KMS-11 (cell line): ENCODE results near the gene GLIS2.

Source experiments
- H2AFZ ChIP-seq: fragments of 200-600 bp; sonication (generic); 2 replicates; pipeline ENCODE4 v1.6.1; 2016; ENCODE audit warnings: antibody characterized with exemption, mixed run types, low read depth
- H3K27ac ChIP-seq: fragments of 200-600 bp; sonication (generic); 2 replicates; pipeline ENCODE4 v1.6.1; 2016; ENCODE audit warnings: mild to moderate bottlenecking, mixed run types
- H3K27me3 ChIP-seq: fragments of 200-600 bp; sonication (generic); 2 replicates; pipeline ENCODE4 v1.6.1; 2017; ENCODE audit warnings: mild to moderate bottlenecking, low read depth, mixed run types, moderate library complexity; ENCODE audit not compliant: insufficient read depth
- H3K36me3 ChIP-seq: fragments of 200-600 bp; sonication (generic); 2 replicates; pipeline ENCODE4 v1.6.1; 2017; ENCODE audit warnings: mild to moderate bottlenecking, mixed run types; ENCODE audit not compliant: insufficient read depth
- H3K4me1 ChIP-seq: fragments of 200-600 bp; sonication (generic); 2 replicates; pipeline ENCODE4 v1.6.1; 2016; ENCODE audit warnings: mild to moderate bottlenecking, low read depth, mixed run types; ENCODE audit not compliant: poor library complexity, severe bottlenecking
- H3K4me2 ChIP-seq: fragments of 200-600 bp; sonication (generic); 2 replicates; pipeline ENCODE4 v1.7.0; 2016; ENCODE audit warnings: mild to moderate bottlenecking, mixed run types
- H3K4me3 ChIP-seq: fragments of 200-600 bp; sonication (generic); IDR thresholded peaks from 2 replicates; pipeline ENCODE4 v1.6.1; 2017; ENCODE audit warnings: low read depth, low read length, mixed read lengths; ENCODE audit not compliant: insufficient read depth
- H3K79me2 ChIP-seq: fragments of 200-600 bp; sonication (generic); 2 replicates; pipeline ENCODE4 v1.6.1; 2016; ENCODE audit warnings: low read depth, mixed run types; ENCODE audit not compliant: insufficient read depth
- H3K9ac ChIP-seq: fragments of 200-600 bp; sonication (generic); 2 replicates; pipeline ENCODE4 v1.6.1; 2016; ENCODE audit warnings: mild to moderate bottlenecking, mixed run types
- H4K20me1 ChIP-seq: fragments of 200-600 bp; sonication (generic); 2 replicates; pipeline ENCODE4 v1.6.1; 2016; ENCODE audit warnings: mild to moderate bottlenecking, mixed run types; ENCODE audit not compliant: insufficient read depth
- CTCF ChIP-seq: fragments of 200-600 bp; sonication (generic); conservative IDR thresholded peaks from 2 replicates; pipeline ENCODE4 v1.6.1; 2017; ENCODE audit warnings: low read depth, mild to moderate bottlenecking, antibody characterized with exemption, low read length, moderate library complexity, mixed read lengths

The GLIS2 gene

GRCh38 chr16:4365615-4366014 lies 49.7 kb downstream of the GLIS2 start:
- no peak overlapping the region for H2AFZ ChIP-seq
- no peak for TF ChIP-seq CTCF
- no peaks in the 10 kb centered on the region for H3K79me2 ChIP-seq
- H3K4me3 ChIP-seq: no peak overlapping the region
- no peak overlapping the region for H3K9ac ChIP-seq
- H3K36me3 ChIP-seq: 0 out of 2 replicates have a peak, but pooled peaks cover 3% of the 10 kb centered on the region
- H3K27me3 ChIP-seq: no peaks in the 10 kb centered on the region
- H4K20me1 ChIP-seq: no peaks in the 10 kb centered on the region
- no peaks in the 10 kb centered on the region for H3K4me1 ChIP-seq
- H3K27ac ChIP-seq: no peak overlapping the region
- no peak overlapping the region for H3K4me2 ChIP-seq

GRCh38 chr16:4366016-4366415 lies 50.1 kb downstream of the GLIS2 start:
- H4K20me1 ChIP-seq: no peaks in the 10 kb centered on the region

GRCh38 chr16:4367393-4367856 lies 51.6 kb downstream of the GLIS2 start:
- Histone ChIP-seq H4K20me1 (no peaks in the 10 kb centered on the region), H2AFZ (no peak overlapping the region), H3K4me3 (no peak overlapping the region), H3K4me2 (no peak overlapping the region), H3K36me3 (0 out of 2 replicates have a peak, but pooled peaks cover 3% of the 10 kb centered on the region), H3K4me1 (no peaks in the 10 kb centered on the region), H3K79me2 (no peaks in the 10 kb centered on the region), H3K27ac (no peak overlapping the region), H3K27me3 (no peaks in the 10 kb centered on the region), H3K9ac (no peak overlapping the region)
- no peak for TF ChIP-seq CTCF

More at GRCh38 chr16:4366016-4366415, 50.1 kb downstream of the GLIS2 start:
- no peaks in the 10 kb centered on the region for H3K79me2 ChIP-seq
- H3K4me3 ChIP-seq: no peak overlapping the region
- no peak overlapping the region for H2AFZ ChIP-seq
- no peaks in the 10 kb centered on the region for H3K4me1 ChIP-seq
- H3K4me2 ChIP-seq: no peak overlapping the region
- no peak overlapping the region for H3K9ac ChIP-seq
- no peak for TF ChIP-seq CTCF
- H3K27me3 ChIP-seq: no peaks in the 10 kb centered on the region
- H3K27ac ChIP-seq: no peak overlapping the region
- H3K36me3 ChIP-seq: 0 out of 2 replicates have a peak, but pooled peaks cover 3% of the 10 kb centered on the region

- H3K79me2 ChIP-seq: no peaks in the 10 kb centered on the region
- no peak overlapping the region for H3K27ac ChIP-seq
- H3K9ac ChIP-seq: no peak overlapping the region
These were observed 53.3 kb downstream of the GLIS2 start for GRCh38 chr16:4369007-4369733.

More at GRCh38 chr16:4369007-4369733, 53.3 kb downstream of the GLIS2 start:
- no peak overlapping the region for H3K4me2 ChIP-seq
- no peaks in the 10 kb centered on the region for H3K27me3 ChIP-seq
- no peak overlapping the region for H2AFZ ChIP-seq
- no peaks in the 10 kb centered on the region for H3K4me1 ChIP-seq
- no peak overlapping the region for H3K4me3 ChIP-seq
- H3K36me3 ChIP-seq: no peaks in the 10 kb centered on the region
- no peaks in the 10 kb centered on the region for H4K20me1 ChIP-seq
- no peak for TF ChIP-seq CTCF
